ENCODE data around the gene FHIT.
A peak's percentile ranks its signal among the peaks of the same experiment; 100 is the strongest.

The FHIT gene

GRCh38 chr3:60835796-60836195 is 415.5 kb downstream of the FHIT start:
- TF ChIP-seq, protein P1, sequence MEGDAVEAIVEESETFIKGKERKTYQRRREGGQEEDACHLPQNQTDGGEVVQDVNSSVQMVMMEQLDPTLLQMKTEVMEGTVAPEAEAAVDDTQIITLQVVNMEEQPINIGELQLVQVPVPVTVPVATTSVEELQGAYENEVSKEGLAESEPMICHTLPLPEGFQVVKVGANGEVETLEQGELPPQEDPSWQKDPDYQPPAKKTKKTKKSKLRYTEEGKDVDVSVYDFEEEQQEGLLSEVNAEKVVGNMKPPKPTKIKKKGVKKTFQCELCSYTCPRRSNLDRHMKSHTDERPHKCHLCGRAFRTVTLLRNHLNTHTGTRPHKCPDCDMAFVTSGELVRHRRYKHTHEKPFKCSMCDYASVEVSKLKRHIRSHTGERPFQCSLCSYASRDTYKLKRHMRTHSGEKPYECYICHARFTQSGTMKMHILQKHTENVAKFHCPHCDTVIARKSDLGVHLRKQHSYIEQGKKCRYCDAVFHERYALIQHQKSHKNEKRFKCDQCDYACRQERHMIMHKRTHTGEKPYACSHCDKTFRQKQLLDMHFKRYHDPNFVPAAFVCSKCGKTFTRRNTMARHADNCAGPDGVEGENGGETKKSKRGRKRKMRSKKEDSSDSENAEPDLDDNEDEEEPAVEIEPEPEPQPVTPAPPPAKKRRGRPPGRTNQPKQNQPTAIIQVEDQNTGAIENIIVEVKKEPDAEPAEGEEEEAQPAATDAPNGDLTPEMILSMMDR (conservative IDR thresholded peaks at IDR 0.05; ENCODE audit: low read depth, low read length) = no peak
- DNase-seq (ENCODE audit: low read depth) = no peak
- no peak overlapping the region for H3K4me3 ChIP-seq (ENCODE audit: low read length)

GRCh38 chr3:60829058-60829457 is 422.2 kb downstream of the FHIT start:
- H3K4me3 ChIP-seq (ENCODE audit: low read length) = no peak overlapping the region
- TF ChIP-seq, protein P1 (conservative IDR thresholded peaks at IDR 0.05; ENCODE audit: low read depth, low read length) = no peak
- DNase-seq (ENCODE audit: low read depth) = no peak

DNA sequence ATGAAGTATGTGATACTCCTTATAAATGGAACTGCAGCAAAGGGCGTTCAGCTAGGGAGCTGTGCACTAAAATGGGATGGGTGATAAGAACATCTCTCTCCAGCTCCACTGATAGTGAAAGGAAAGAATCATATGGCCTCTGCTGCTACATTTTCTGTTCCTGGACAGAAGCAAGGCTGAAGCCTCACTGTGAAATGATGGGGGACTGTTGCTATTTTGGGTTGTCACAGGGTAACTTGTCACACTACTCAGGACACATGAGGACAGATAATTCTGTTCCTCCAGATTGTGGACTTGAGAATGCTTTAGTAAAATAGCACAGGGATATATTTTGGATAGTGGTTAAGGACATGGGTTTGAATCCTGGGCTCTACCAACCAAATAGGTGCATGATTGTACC is 423.6 kb downstream of the FHIT start:
- DNase-seq (ENCODE audit: low read depth) = no peak
- H3K4me3 ChIP-seq (ENCODE audit: low read length) = no peak overlapping the region
- TF ChIP-seq, protein P1 (conservative IDR thresholded peaks at IDR 0.05; ENCODE audit: low read depth, low read length) = no peak

- no peak overlapping the region for H3K4me3 ChIP-seq (ENCODE audit: low read length)
- TF ChIP-seq, protein P1 (conservative IDR thresholded peaks at IDR 0.05; ENCODE audit: low read depth, low read length) = no peak
- DNase-seq (ENCODE audit: low read depth) = no peak
Observed at GRCh38 chr3:60826511-60826910, 424.7 kb downstream of the FHIT start.

DNA sequence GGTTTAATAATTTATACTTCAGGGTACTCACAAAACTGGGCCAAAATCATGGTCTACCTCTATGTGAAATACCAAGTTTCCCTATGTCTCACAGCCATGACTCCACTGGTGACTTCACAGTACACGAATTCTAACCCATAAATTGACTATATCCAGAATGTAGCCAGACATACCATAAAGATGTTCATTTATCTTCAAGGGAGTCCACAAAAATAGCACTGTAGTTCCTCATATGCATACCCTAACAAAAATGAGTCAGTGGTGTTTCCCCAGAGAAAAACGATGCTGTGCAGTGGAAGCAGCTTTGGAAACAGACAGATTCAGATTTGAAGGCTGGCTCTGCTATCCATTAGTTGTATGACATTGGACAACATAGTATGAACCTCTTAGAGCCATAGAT is 438.8 kb downstream of the FHIT start:
- no peak overlapping the region for H3K4me3 ChIP-seq (ENCODE audit: low read length)
- no peak for DNase-seq (ENCODE audit: low read depth)
- TF ChIP-seq, protein P1 (conservative IDR thresholded peaks at IDR 0.05; ENCODE audit: low read depth, low read length) = no peak

- H3K4me3 ChIP-seq (ENCODE audit: low read length) = no peak overlapping the region
- no peak for DNase-seq (ENCODE audit: low read depth)
- TF ChIP-seq, protein P1 (conservative IDR thresholded peaks at IDR 0.05; ENCODE audit: low read depth, low read length) = no peak
Observed at GRCh38 chr3:60810881-60811280, 440.4 kb downstream of the FHIT start.

DNA sequence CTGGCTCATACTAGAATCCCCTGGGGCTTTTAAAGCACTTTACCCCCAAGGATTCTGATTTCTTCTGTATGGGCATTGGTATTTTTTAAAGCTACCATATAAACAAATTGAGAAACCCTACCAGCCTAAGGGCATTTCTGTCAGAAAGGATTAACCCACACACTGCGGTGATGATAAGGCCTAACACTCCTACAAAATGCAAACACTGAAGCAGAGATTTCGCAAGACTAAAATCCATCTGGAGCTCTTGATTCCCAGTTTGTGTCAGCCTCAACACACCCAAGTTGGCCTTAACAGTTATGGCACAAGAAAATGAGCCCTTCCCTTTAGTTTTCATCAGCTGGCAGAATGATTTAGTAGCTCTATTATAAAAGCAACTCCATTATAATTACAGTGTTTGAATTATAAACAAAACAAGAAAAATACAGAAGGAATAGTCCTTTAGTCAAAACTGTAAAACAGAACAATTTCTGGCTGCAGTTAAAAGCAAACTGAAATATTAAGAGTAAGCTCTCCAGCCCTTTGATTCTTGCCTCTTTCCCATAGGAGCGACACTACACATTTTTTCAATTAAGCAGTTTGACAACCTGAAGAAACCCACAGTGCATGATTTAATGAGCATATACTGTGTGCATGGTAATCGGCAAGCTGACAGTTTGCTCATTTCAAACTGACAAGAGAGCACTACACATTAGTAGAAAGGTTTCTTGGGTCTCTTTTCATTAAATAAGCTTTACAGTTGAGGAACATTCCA is 441.2 kb downstream of the FHIT start:
- DNase-seq (ENCODE audit: low read depth) = peak; percentile 72
- H3K4me3 ChIP-seq (ENCODE audit: low read length) = no peak overlapping the region
- TF ChIP-seq, protein P1 (conservative IDR thresholded peaks at IDR 0.05; ENCODE audit: low read depth, low read length) = no peak
